ENCODE results near the gene ANKRD42.
"Not testable (repeated sequence)": the region's sequence is repeated elsewhere in the genome, so short reads cannot be mapped to it uniquely, and the experiment has no call there.

ANKRD42 gene

DNA sequence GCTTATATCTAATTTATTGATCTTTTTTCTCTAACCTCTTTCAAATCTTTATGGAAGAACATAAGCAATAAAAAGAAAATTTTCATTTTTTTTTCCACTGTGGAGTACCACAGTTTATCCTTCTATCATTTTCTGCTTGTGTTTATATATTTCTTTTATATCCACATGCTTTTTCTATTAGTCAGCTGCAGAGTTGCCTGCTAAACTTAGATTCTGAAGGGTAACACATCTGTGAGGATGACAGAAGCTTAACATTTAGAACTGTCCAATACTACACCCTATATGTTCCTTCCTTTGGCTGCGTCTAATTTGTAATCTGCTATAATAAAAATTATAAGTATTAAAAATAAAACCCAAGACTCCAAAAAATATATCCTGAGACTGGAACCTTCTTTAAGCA, 71.8 kb downstream of the ANKRD42 start:
- H3K4me1 ChIP-seq (ENCODE audit: insufficient read depth, low read length, poor library complexity, severe bottlenecking): no peaks in the 10 kb centered on the region
- no peaks in the 10 kb centered on the region for H3K9me2 ChIP-seq (replicated peaks; ENCODE audit: low read depth, low read length)
- no peak overlapping the region for H3K9ac ChIP-seq (ENCODE audit: low read depth, low read length, poor library complexity, severe bottlenecking)
- H3K79me2 ChIP-seq (ENCODE audit: insufficient read depth, low read length): no peaks in the 10 kb centered on the region
- H3K4me3 ChIP-seq (ENCODE audit: low read length, poor library complexity, severe bottlenecking): no peak overlapping the region
- no peaks in the 10 kb centered on the region for H3F3A ChIP-seq (ENCODE audit: low read depth)
- H2AFZ ChIP-seq (ENCODE audit: low read length): no peak overlapping the region
- no peak for TF ChIP-seq EZH2phosphoT487 (IDR thresholded peaks at IDR 0.05; ENCODE audit: borderline replicate concordance)
- TF ChIP-seq, protein P1, sequence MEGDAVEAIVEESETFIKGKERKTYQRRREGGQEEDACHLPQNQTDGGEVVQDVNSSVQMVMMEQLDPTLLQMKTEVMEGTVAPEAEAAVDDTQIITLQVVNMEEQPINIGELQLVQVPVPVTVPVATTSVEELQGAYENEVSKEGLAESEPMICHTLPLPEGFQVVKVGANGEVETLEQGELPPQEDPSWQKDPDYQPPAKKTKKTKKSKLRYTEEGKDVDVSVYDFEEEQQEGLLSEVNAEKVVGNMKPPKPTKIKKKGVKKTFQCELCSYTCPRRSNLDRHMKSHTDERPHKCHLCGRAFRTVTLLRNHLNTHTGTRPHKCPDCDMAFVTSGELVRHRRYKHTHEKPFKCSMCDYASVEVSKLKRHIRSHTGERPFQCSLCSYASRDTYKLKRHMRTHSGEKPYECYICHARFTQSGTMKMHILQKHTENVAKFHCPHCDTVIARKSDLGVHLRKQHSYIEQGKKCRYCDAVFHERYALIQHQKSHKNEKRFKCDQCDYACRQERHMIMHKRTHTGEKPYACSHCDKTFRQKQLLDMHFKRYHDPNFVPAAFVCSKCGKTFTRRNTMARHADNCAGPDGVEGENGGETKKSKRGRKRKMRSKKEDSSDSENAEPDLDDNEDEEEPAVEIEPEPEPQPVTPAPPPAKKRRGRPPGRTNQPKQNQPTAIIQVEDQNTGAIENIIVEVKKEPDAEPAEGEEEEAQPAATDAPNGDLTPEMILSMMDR (conservative IDR thresholded peaks at IDR 0.05; ENCODE audit: low read length): no peak
- peaks cover 14% of the 10 kb centered on the region; the same call in 1 of the 2 replicates for H3K36me3 ChIP-seq (ENCODE audit: insufficient read depth, low read length)
- H3K4me2 ChIP-seq (ENCODE audit: low read depth, low read length, poor library complexity, severe bottlenecking): no peak overlapping the region
- H3K27me3 ChIP-seq (ENCODE audit: insufficient read depth, low read length, poor library complexity, severe bottlenecking): no peaks in the 10 kb centered on the region
- H4K20me1 ChIP-seq (ENCODE audit: insufficient read depth, low read length, poor library complexity, severe bottlenecking): no peaks in the 10 kb centered on the region
- H3K9me3 ChIP-seq (ENCODE audit: insufficient read depth, low read depth, low read length): no peaks in the 10 kb centered on the region

DNA sequence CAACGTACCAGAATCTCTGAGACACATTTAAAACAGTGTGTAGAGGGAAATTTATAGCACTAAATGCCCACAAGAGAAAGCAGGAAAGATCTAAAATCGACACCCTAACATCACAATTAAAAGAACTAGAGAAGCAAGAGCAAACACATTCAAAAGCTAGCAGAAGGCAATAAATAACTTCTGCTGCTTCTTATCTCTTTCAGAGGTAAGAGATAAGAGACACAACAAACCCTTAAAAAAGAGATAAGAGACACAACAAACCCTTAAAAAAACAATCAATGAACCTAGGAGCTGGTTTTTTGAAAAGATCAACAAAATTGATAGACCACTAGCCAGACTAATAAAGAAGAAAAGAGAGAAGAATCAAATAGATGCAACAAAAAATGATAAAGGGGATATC, 75.6 kb downstream of the ANKRD42 start:
- H3K4me3 ChIP-seq (ENCODE audit: low read length, poor library complexity, severe bottlenecking); H3K36me3 ChIP-seq (ENCODE audit: insufficient read depth, low read length); H3K27me3 ChIP-seq (ENCODE audit: insufficient read depth, low read length, poor library complexity, severe bottlenecking); H3K9me3 ChIP-seq (ENCODE audit: insufficient read depth, low read depth, low read length); H4K20me1 ChIP-seq (ENCODE audit: insufficient read depth, low read length, poor library complexity, severe bottlenecking); H3F3A ChIP-seq (ENCODE audit: low read depth); H3K4me2 ChIP-seq (ENCODE audit: low read depth, low read length, poor library complexity, severe bottlenecking); H3K79me2 ChIP-seq (ENCODE audit: insufficient read depth, low read length); H3K9ac ChIP-seq (ENCODE audit: low read depth, low read length, poor library complexity, severe bottlenecking); H3K4me1 ChIP-seq (ENCODE audit: insufficient read depth, low read length, poor library complexity, severe bottlenecking); H3K9me2 ChIP-seq (replicated peaks; ENCODE audit: low read depth, low read length); H2AFZ ChIP-seq (ENCODE audit: low read length): not testable (repeated sequence)

DNA sequence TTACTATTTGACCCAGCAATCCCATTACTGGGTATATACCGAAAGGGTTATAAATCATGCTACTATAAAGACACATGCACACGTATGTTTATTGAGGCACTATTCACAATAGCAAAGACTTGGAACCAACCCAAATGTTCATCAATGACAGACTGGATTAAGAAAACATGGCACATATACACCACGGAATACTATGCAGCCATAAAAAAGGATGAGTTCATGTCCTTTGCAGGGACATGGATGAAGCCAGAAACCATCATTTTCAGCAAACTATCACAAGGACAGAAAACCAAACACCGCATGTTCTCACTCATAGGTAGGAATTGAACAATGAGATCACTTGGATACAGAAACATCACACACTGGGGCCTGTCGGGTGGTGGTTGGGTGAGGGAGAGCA, 78.2 kb downstream of the ANKRD42 start:
- not testable (repeated sequence) for H3K4me1 ChIP-seq (ENCODE audit: insufficient read depth, low read length, poor library complexity, severe bottlenecking); H3K36me3 ChIP-seq (ENCODE audit: insufficient read depth, low read length); H3K4me2 ChIP-seq (ENCODE audit: low read depth, low read length, poor library complexity, severe bottlenecking); H3K9ac ChIP-seq (ENCODE audit: low read depth, low read length, poor library complexity, severe bottlenecking); H2AFZ ChIP-seq (ENCODE audit: low read length); H3K9me2 ChIP-seq (replicated peaks; ENCODE audit: low read depth, low read length); H3K27me3 ChIP-seq (ENCODE audit: insufficient read depth, low read length, poor library complexity, severe bottlenecking); H3K9me3 ChIP-seq (ENCODE audit: insufficient read depth, low read depth, low read length); H4K20me1 ChIP-seq (ENCODE audit: insufficient read depth, low read length, poor library complexity, severe bottlenecking); H3K4me3 ChIP-seq (ENCODE audit: low read length, poor library complexity, severe bottlenecking); H3F3A ChIP-seq (ENCODE audit: low read depth); H3K79me2 ChIP-seq (ENCODE audit: insufficient read depth, low read length)

DNA sequence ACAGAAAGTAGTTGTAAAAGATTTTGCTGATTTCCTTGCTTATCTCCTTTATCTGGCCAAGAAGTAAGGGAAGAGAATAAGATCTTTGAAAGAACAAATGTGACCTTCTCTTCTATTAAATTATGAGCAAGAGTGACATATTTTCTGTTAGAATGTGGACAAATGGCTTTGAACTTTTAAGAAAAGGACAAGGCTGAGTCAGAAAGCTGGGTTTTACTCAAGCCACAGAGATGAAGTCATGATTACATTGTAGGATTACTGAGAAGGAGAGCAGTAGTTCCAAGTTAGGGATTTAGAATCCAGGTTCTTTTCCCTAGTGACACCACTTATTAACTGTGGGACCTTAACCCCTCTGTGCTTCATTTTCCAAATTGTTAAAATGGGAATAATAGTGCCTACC, 79.1 kb downstream of the ANKRD42 start:
- H3K4me2 ChIP-seq (ENCODE audit: low read depth, low read length, poor library complexity, severe bottlenecking): no peak overlapping the region
- no peaks in the 10 kb centered on the region for H3K9me3 ChIP-seq (ENCODE audit: insufficient read depth, low read depth, low read length)
- H3K36me3 ChIP-seq (ENCODE audit: insufficient read depth, low read length): 0 out of 2 replicates have a peak, but pooled peaks cover 4% of the 10 kb centered on the region

More for the DNA sequence above, 79.1 kb downstream of the ANKRD42 start:
- H3F3A ChIP-seq (ENCODE audit: low read depth): no peaks in the 10 kb centered on the region
- no peak overlapping the region for H3K9ac ChIP-seq (ENCODE audit: low read depth, low read length, poor library complexity, severe bottlenecking)
- no peaks in the 10 kb centered on the region for H4K20me1 ChIP-seq (ENCODE audit: insufficient read depth, low read length, poor library complexity, severe bottlenecking)
- H3K9me2 ChIP-seq (replicated peaks; ENCODE audit: low read depth, low read length): no peaks in the 10 kb centered on the region
- TF ChIP-seq, protein P1 (conservative IDR thresholded peaks at IDR 0.05; ENCODE audit: low read length): no peak
- no peak for TF ChIP-seq EZH2phosphoT487 (IDR thresholded peaks at IDR 0.05; ENCODE audit: borderline replicate concordance)
- H3K4me3 ChIP-seq (ENCODE audit: low read length, poor library complexity, severe bottlenecking): no peak overlapping the region
- H2AFZ ChIP-seq (ENCODE audit: low read length): no peak overlapping the region
- no peaks in the 10 kb centered on the region for H3K79me2 ChIP-seq (ENCODE audit: insufficient read depth, low read length)
- H3K27me3 ChIP-seq (ENCODE audit: insufficient read depth, low read length, poor library complexity, severe bottlenecking): no peaks in the 10 kb centered on the region
- H3K4me1 ChIP-seq (ENCODE audit: insufficient read depth, low read length, poor library complexity, severe bottlenecking): no peaks in the 10 kb centered on the region
